Smooth muscle cell of the coronary artery (primary cell): ENCODE data around the gene RWDD4. TPM values are rescaled to one million over a fixed set of nuclear protein-coding genes. Genes with fewer than 3 reads are reported as not detected.

Source experiments
- total RNA-seq: library from RNA; depleted of rRNA; stranded (reverse); fragments of >200 nt; gene quantifications from 2 replicates; pipeline ENCODE4 v1.2.3, GENCODE V29; 2014; ENCODE audit warnings: low replicate concordance

The RWDD4 gene
- 3.9 and 16.2 TPM in 2 replicates for total RNA-seq

GRCh38 chr4:183659029-183659871, at the start of gene RWDD4, which contains the start of gene TRAPPC11:
RWDD4 (minus strand) TSS chr4:183659185; CDS start chr4:183658952, 233 bp downstream.
TRAPPC11 (plus strand) TSS chr4:183659293; CDS start chr4:183663868, 4,575 bp downstream.

Other genes with a start within 250 kb of the RWDD4 start
- gene CDKN2AIP, start 214.5 kb downstream of the RWDD4 start, total RNA-seq: 11.7 and 11.8 TPM in 2 replicates
- gene ING2, start 154.1 kb downstream of the RWDD4 start, total RNA-seq: 6.6 and 7.0 TPM in 2 replicates
- gene TRAPPC11, start 108 bp upstream of the RWDD4 start, total RNA-seq: 20.0 and 33.7 TPM in 2 replicates
- 0.82 and 1.1 TPM in 2 replicates for gene STOX2, start 246.1 kb upstream of the RWDD4 start, total RNA-seq